ENCODE data around the gene PLET1.

PLET1 gene

DNA sequence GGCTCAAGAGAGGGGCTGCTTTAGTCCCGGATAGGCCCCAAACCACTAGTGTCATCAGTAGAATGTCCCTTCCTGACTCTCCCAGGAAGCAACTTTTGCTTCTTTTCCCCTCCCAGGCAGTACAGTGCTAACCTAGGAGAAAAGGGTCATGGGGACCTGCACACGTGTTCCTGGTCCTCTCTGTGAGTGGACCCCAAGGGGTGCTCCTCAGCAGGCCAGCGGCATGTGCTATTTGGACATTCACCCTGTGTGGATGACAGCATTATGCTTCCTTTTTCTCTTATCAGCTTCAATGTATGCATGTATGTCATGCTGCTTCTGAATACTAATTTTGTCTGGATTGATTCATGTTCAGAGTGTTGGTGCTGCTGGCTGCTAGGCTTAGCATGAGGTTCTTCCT lies 18.1 kb upstream of the PLET1 start:
- H3K4me3 ChIP-seq (ENCODE audit: low read length): no peak overlapping the region
- no peak for TF ChIP-seq EZH2phosphoT487 (IDR thresholded peaks at IDR 0.05; ENCODE audit: low read depth)
- TF ChIP-seq, protein P1, sequence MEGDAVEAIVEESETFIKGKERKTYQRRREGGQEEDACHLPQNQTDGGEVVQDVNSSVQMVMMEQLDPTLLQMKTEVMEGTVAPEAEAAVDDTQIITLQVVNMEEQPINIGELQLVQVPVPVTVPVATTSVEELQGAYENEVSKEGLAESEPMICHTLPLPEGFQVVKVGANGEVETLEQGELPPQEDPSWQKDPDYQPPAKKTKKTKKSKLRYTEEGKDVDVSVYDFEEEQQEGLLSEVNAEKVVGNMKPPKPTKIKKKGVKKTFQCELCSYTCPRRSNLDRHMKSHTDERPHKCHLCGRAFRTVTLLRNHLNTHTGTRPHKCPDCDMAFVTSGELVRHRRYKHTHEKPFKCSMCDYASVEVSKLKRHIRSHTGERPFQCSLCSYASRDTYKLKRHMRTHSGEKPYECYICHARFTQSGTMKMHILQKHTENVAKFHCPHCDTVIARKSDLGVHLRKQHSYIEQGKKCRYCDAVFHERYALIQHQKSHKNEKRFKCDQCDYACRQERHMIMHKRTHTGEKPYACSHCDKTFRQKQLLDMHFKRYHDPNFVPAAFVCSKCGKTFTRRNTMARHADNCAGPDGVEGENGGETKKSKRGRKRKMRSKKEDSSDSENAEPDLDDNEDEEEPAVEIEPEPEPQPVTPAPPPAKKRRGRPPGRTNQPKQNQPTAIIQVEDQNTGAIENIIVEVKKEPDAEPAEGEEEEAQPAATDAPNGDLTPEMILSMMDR (IDR thresholded peaks at IDR 0.05; ENCODE audit: low read depth, low read length): no peak
- no peaks in the 10 kb centered on the region for H4K20me1 ChIP-seq (ENCODE audit: insufficient read depth, low read length)
- no peak overlapping the region for H3K27ac ChIP-seq (ENCODE audit: low read length)
- no peaks in the 10 kb centered on the region for H3K79me2 ChIP-seq (ENCODE audit: low read length)
- no peaks in the 10 kb centered on the region for H3K36me3 ChIP-seq (replicated peaks; ENCODE audit: low read depth, low read length)
- no peaks in the 10 kb centered on the region for H3K9me3 ChIP-seq (ENCODE audit: insufficient read depth, low read length)
- no peak overlapping the region for H3K9ac ChIP-seq (ENCODE audit: low read length)
- H3K27me3 ChIP-seq (ENCODE audit: low read depth, low read length): peaks cover 20% of the 10 kb centered on the region
- 0 out of 2 replicates have a peak, but pooled peaks cover 7% of the 10 kb centered on the region for H3K4me1 ChIP-seq (ENCODE audit: low read length)
- no peak overlapping the region for H2AFZ ChIP-seq (ENCODE audit: low read depth, low read length)
- no peak overlapping the region for H3K4me2 ChIP-seq (ENCODE audit: low read length)

DNA sequence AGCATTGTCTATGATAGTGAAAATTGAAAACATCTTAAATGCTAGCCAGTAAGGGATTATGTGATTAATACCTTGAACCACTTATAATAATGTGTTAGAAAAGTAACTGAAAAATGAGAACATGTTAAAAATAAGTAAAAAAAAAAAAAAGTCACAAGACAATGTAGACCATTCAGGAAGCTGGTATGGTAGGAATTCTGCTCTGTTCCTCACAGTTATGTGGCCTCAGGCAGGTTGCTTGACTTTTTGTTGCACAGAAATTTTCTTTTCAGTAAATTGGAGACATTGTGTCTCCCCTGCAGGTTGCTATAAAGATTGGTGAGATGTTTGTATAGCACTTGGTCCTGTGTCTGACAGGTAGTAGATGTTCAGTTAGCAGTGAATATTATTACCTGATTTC lies 17.3 kb upstream of the PLET1 start:
- Histone ChIP-seq H3K36me3 (replicated peaks; ENCODE audit: low read depth, low read length) (no peaks in the 10 kb centered on the region), H3K9me3 (ENCODE audit: insufficient read depth, low read length) (no peaks in the 10 kb centered on the region), H3K79me2 (ENCODE audit: low read length) (no peaks in the 10 kb centered on the region), H3K4me2 (ENCODE audit: low read length) (no peak overlapping the region), H3K27ac (ENCODE audit: low read length) (no peak overlapping the region), H3K9ac (ENCODE audit: low read length) (no peak overlapping the region), H3K4me3 (ENCODE audit: low read length) (no peak overlapping the region), H3K27me3 (ENCODE audit: low read depth, low read length) (peaks cover 15% of the 10 kb centered on the region), H4K20me1 (ENCODE audit: insufficient read depth, low read length) (no peaks in the 10 kb centered on the region), H2AFZ (ENCODE audit: low read depth, low read length) (no peak overlapping the region), H3K4me1 (ENCODE audit: low read length) (0 out of 2 replicates have a peak, but pooled peaks cover 7% of the 10 kb centered on the region)
- TF ChIP-seq EZH2phosphoT487 (IDR thresholded peaks at IDR 0.05; ENCODE audit: low read depth): no peak
- TF ChIP-seq, protein P1 (IDR thresholded peaks at IDR 0.05; ENCODE audit: low read depth, low read length): no peak

DNA sequence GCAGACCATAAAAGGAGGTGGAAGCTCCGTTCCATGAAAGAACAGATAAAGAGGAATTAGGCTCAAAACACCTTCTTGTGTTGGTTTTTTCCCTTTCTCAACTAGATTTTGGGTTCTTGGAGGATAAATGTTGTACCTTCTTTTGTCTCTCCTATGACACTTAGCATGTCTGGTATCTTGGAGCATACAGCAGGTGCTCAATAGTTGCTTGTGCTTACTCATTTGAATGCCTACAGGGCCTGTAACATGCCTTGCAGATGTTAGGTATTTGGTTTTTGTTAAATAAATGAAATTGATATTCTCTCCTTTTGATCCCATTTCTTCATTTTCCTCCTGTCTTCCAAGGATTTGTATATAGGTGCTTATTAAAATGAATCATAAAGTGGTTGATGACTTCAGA lies 16.4 kb upstream of the PLET1 start:
- no peak overlapping the region for H3K4me3 ChIP-seq (ENCODE audit: low read length)
- H3K4me1 ChIP-seq (ENCODE audit: low read length): 0 out of 2 replicates have a peak, but pooled peaks cover 7% of the 10 kb centered on the region
- no peak overlapping the region for H3K27ac ChIP-seq (ENCODE audit: low read length)
- TF ChIP-seq EZH2phosphoT487 (IDR thresholded peaks at IDR 0.05; ENCODE audit: low read depth): no peak
- TF ChIP-seq, protein P1 (IDR thresholded peaks at IDR 0.05; ENCODE audit: low read depth, low read length): no peak
- no peak overlapping the region for H3K9ac ChIP-seq (ENCODE audit: low read length)
- H3K27me3 ChIP-seq (ENCODE audit: low read depth, low read length): peaks cover 7% of the 10 kb centered on the region
- no peaks in the 10 kb centered on the region for H3K9me3 ChIP-seq (ENCODE audit: insufficient read depth, low read length)
- no peaks in the 10 kb centered on the region for H4K20me1 ChIP-seq (ENCODE audit: insufficient read depth, low read length)
- H3K79me2 ChIP-seq (ENCODE audit: low read length): no peaks in the 10 kb centered on the region
- no peak overlapping the region for H3K4me2 ChIP-seq (ENCODE audit: low read length)
- no peak overlapping the region for H2AFZ ChIP-seq (ENCODE audit: low read depth, low read length)
- H3K36me3 ChIP-seq (replicated peaks; ENCODE audit: low read depth, low read length): no peaks in the 10 kb centered on the region

DNA sequence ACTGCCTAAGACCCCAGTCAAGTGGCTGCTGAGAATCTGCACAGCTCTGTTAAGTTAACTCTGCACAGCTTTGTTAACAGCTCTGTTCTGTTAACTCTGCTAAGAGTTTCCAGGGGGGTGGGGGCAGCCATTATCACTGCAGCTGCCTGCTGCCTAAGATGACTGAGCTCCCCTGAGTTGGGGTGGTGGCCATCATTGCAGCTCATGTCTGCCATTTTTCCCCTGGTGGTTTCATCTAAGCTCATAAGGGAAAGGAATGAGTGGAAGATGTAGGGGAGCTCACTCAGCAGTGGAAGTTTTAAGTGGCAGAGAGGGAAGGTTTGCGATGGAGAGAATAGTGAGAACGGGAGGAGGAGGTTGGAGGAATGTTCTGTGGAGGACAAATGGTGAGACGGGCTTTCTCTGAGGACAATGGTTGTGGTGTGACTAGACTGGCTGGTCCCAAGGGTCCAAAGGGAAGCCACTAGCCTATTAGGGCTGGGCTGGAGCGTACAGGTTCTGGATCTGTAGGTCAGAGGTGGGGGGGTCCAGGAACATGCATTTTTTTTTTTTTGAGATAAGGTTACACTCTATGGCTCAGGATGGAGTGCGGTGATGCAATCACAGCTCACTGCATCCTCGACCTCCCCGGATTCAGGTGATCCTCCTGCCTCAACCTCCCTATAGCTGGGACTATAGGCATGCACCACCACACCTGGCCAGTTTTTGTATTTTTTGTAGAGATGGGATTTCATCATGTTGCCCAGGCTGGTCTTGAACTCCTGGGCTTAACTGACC lies 13.5 kb upstream of the PLET1 start:
- H3K27me3 ChIP-seq (ENCODE audit: low read depth, low read length): no peaks in the 10 kb centered on the region
- no peaks in the 10 kb centered on the region for H4K20me1 ChIP-seq (ENCODE audit: insufficient read depth, low read length)
- H3K36me3 ChIP-seq (replicated peaks; ENCODE audit: low read depth, low read length): no peaks in the 10 kb centered on the region
- no peak overlapping the region for H2AFZ ChIP-seq (ENCODE audit: low read depth, low read length)
- H3K4me3 ChIP-seq (ENCODE audit: low read length): no peak overlapping the region
- no peaks in the 10 kb centered on the region for H3K79me2 ChIP-seq (ENCODE audit: low read length)
- no peak overlapping the region for H3K27ac ChIP-seq (ENCODE audit: low read length)
- H3K9ac ChIP-seq (ENCODE audit: low read length): no peak overlapping the region
- no peaks in the 10 kb centered on the region for H3K9me3 ChIP-seq (ENCODE audit: insufficient read depth, low read length)
- 0 out of 2 replicates have a peak, but pooled peaks cover 2% of the 10 kb centered on the region for H3K4me1 ChIP-seq (ENCODE audit: low read length)
- no peak for TF ChIP-seq EZH2phosphoT487 (IDR thresholded peaks at IDR 0.05; ENCODE audit: low read depth)
- TF ChIP-seq, protein P1 (IDR thresholded peaks at IDR 0.05; ENCODE audit: low read depth, low read length): no peak
- H3K4me2 ChIP-seq (ENCODE audit: low read length): no peak overlapping the region
